ENCODE measurements around the gene TBC1D14.

The TBC1D14 gene

DNA sequence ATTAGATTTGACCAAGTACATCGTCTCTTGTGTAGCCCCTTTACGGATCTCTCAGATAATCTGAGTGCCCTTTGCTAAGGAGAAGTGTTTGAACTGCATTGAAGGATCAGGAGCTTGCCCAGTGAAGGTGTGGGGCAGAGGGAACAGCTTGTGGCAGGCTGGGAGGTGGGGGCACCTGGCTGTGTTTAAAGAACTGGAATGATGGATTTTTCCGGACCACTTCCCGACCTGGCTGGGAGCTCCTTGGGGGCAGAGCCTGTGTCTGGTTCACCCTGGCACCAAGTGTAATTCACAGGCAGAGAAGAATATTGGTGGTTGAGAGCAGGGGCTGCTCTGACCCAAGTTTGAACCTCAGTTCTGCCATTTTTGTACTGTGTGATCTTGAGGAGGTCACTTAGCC, 18.5 kb downstream of the TBC1D14 start (continued):
- no peak for TF ChIP-seq PATZ1 (CRISPR knock-in tag; IDR thresholded peaks at IDR 0.05; ENCODE audit: borderline replicate concordance)
- no peak for TF ChIP-seq CREB5 (CRISPR knock-in tag; IDR thresholded peaks at IDR 0.05; ENCODE audit: low read depth)
- TF ChIP-seq ZFP3 (CRISPR knock-in tag; IDR thresholded peaks at IDR 0.05), result no peak

- no peak for ATAC-seq
- TF ChIP-seq CREB5 (CRISPR knock-in tag; IDR thresholded peaks at IDR 0.05; ENCODE audit: low read depth), result no peak
- no peak for TF ChIP-seq OSR1 (CRISPR knock-in tag; IDR thresholded peaks at IDR 0.05)
- no peak for TF ChIP-seq ZFP3 (CRISPR knock-in tag; IDR thresholded peaks at IDR 0.05)
- TF ChIP-seq, protein P1, sequence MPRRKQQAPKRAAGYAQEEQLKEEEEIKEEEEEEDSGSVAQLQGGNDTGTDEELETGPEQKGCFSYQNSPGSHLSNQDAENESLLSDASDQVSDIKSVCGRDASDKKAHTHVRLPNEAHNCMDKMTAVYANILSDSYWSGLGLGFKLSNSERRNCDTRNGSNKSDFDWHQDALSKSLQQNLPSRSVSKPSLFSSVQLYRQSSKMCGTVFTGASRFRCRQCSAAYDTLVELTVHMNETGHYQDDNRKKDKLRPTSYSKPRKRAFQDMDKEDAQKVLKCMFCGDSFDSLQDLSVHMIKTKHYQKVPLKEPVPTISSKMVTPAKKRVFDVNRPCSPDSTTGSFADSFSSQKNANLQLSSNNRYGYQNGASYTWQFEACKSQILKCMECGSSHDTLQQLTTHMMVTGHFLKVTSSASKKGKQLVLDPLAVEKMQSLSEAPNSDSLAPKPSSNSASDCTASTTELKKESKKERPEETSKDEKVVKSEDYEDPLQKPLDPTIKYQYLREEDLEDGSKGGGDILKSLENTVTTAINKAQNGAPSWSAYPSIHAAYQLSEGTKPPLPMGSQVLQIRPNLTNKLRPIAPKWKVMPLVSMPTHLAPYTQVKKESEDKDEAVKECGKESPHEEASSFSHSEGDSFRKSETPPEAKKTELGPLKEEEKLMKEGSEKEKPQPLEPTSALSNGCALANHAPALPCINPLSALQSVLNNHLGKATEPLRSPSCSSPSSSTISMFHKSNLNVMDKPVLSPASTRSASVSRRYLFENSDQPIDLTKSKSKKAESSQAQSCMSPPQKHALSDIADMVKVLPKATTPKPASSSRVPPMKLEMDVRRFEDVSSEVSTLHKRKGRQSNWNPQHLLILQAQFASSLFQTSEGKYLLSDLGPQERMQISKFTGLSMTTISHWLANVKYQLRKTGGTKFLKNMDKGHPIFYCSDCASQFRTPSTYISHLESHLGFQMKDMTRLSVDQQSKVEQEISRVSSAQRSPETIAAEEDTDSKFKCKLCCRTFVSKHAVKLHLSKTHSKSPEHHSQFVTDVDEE (CRISPR knock-in tag; IDR thresholded peaks at IDR 0.05), result no peak
- TF ChIP-seq POU6F1 (CRISPR knock-in tag; IDR thresholded peaks at IDR 0.05; ENCODE audit: borderline replicate concordance, low read depth), result no peak
- no peak for TF ChIP-seq ZFP30 (CRISPR knock-in tag; IDR thresholded peaks at IDR 0.05)
- TF ChIP-seq RARB (CRISPR knock-in tag; IDR thresholded peaks at IDR 0.05), result no peak
- no peak for TF ChIP-seq ARNTL (CRISPR knock-in tag; IDR thresholded peaks at IDR 0.05; ENCODE audit: borderline replicate concordance, low read depth)
- TF ChIP-seq GLIS3 (CRISPR knock-in tag; IDR thresholded peaks at IDR 0.05), result no peak
- TF ChIP-seq ISL1 (CRISPR knock-in tag; IDR thresholded peaks at IDR 0.05), result no peak
Observed at GRCh38 chr4:6929339-6929811, 19.7 kb downstream of the TBC1D14 start.

- no peak for ATAC-seq
- TF ChIP-seq ZFP3 (CRISPR knock-in tag; IDR thresholded peaks at IDR 0.05) (no peak), ZNF8 (CRISPR knock-in tag; IDR thresholded peaks at IDR 0.05) (no peak), ZNF565 (CRISPR knock-in tag; conservative IDR thresholded peaks at IDR 0.05; ENCODE audit: low read depth) (no peak), BACH2 (CRISPR knock-in tag; IDR thresholded peaks at IDR 0.05; ENCODE audit: borderline replicate concordance) (no peak), OSR1 (CRISPR knock-in tag; IDR thresholded peaks at IDR 0.05) (no peak), ESRRG (CRISPR knock-in tag; IDR thresholded peaks at IDR 0.05) (no peak), ZFP30 (CRISPR knock-in tag; IDR thresholded peaks at IDR 0.05) (no peak), PPARA (CRISPR knock-in tag; IDR thresholded peaks at IDR 0.05; ENCODE audit: borderline replicate concordance) (no peak), SNAI2 (CRISPR knock-in tag; IDR thresholded peaks at IDR 0.05) (no peak), ARNTL (CRISPR knock-in tag; IDR thresholded peaks at IDR 0.05; ENCODE audit: borderline replicate concordance, low read depth) (no peak), GLIS3 (CRISPR knock-in tag; IDR thresholded peaks at IDR 0.05) (no peak), CSDC2 (CRISPR knock-in tag; IDR thresholded peaks at IDR 0.05) (no peak), CSRNP3 (CRISPR knock-in tag; IDR thresholded peaks at IDR 0.05) (no peak), ISL1 (CRISPR knock-in tag; IDR thresholded peaks at IDR 0.05) (no peak), TOX (CRISPR knock-in tag; IDR thresholded peaks at IDR 0.05; ENCODE audit: borderline replicate concordance) (no peak)
- TF ChIP-seq, protein P1 (CRISPR knock-in tag; IDR thresholded peaks at IDR 0.05), result no peak
Observed at GRCh38 chr4:6929812-6930464, 20.3 kb downstream of the TBC1D14 start.
